Keratinocyte (primary cell): ENCODE measurements around the gene KCNJ6. TPM values are rescaled to one million over a fixed set of nuclear protein-coding genes. Genes with fewer than 3 reads are reported as not detected.

Experiments
- DNase-seq: peaks from one replicate; pipeline ENCODE4 v3.0.0-alpha.2; 2011; ENCODE audit warnings: low read depth, missing footprints, low spot score
- FAIRE-seq: peaks from 2 replicates; lab custom pipeline; 2011; peaks lifted over from hg19 to GRCh38; lab: Jason Lieb, UNC
- H2AFZ ChIP-seq: 2 replicates; pipeline ENCODE4 v1.6.0; 2012; ENCODE audit warnings: low read length, control low read depth, inconsistent platforms; ENCODE audit not compliant: control insufficient read depth
- H3K27ac ChIP-seq: 2 replicates; pipeline ENCODE4 v1.5.1; 2011; ENCODE audit warnings: low read length; ENCODE audit not compliant: control insufficient read depth, insufficient read depth
- H3K27me3 ChIP-seq: 3 replicates; pipeline ENCODE4 v1.6.0; 2011; ENCODE audit warnings: low read length; ENCODE audit not compliant: control insufficient read depth, insufficient read depth; ENCODE audit errors: extremely low read depth
- H3K36me3 ChIP-seq, 2 experiments: 2 replicates in 1 of 2; 3 replicates in 1 of 2; pipeline ENCODE4 v1.5.1; 2011; ENCODE audit warnings: low read length in 2 of 2, mild to moderate bottlenecking in 1 of 2; ENCODE audit not compliant: control insufficient read depth in 2 of 2, insufficient read depth in 2 of 2; ENCODE audit errors: extremely low read depth in 1 of 2
- H3K4me1 ChIP-seq: 3 replicates; pipeline ENCODE4 v1.5.1; 2011; ENCODE audit warnings: low read length; ENCODE audit not compliant: control insufficient read depth, insufficient read depth; ENCODE audit errors: extremely low read depth
- H3K4me2 ChIP-seq: 3 replicates; pipeline ENCODE4 v1.6.0; 2011; ENCODE audit warnings: low read depth, low read length; ENCODE audit not compliant: control insufficient read depth, insufficient read depth; ENCODE audit errors: extremely low read depth
- H3K4me3 ChIP-seq, 3 experiments: fragments of 200-600 bp in 1 of 3; sonication (generic) in 1 of 3; 2 replicates in 2 of 3; 3 replicates in 1 of 3; pipeline ENCODE4 v1.5.1; 2011 to 2016; ENCODE audit warnings: low read length in 3 of 3, mild to moderate bottlenecking in 3 of 3, control low read depth in 2 of 3, inconsistent platforms in 1 of 3, low read depth in 1 of 3, mixed read lengths in 1 of 3, mixed run types in 1 of 3, moderate library complexity in 1 of 3; ENCODE audit not compliant: control insufficient read depth in 2 of 3, insufficient read depth in 2 of 3; ENCODE audit errors: extremely low read depth in 1 of 3
- H3K79me2 ChIP-seq: 2 replicates; pipeline ENCODE4 v1.6.0; 2012; ENCODE audit warnings: low read length; ENCODE audit not compliant: control insufficient read depth, insufficient read depth
- H3K9ac ChIP-seq: 3 replicates; pipeline ENCODE4 v1.6.0; 2011; ENCODE audit warnings: low read length; ENCODE audit not compliant: control insufficient read depth, insufficient read depth; ENCODE audit errors: extremely low read depth
- H3K9me1 ChIP-seq: 3 replicates; pipeline ENCODE4 v1.6.0; 2011; ENCODE audit warnings: low read length; ENCODE audit not compliant: control insufficient read depth, insufficient read depth; ENCODE audit errors: extremely low read depth
- H3K9me3 ChIP-seq: 2 replicates; pipeline ENCODE4 v1.5.1; 2012; ENCODE audit warnings: low read depth, low read length; ENCODE audit not compliant: control insufficient read depth
- H4K20me1 ChIP-seq: 3 replicates; pipeline ENCODE4 v1.6.0; 2011; ENCODE audit warnings: low read length; ENCODE audit not compliant: control insufficient read depth, insufficient read depth; ENCODE audit errors: extremely low read depth
- CTCF ChIP-seq, 3 experiments: IDR thresholded peaks in 1 of 3; conservative IDR thresholded peaks in 1 of 3; optimal IDR thresholded peaks in 1 of 3; 2 replicates in 2 of 3; 3 replicates in 1 of 3; pipeline versions ENCODE3 to v1.5.1; 2011; ENCODE audit warnings: low read length in 3 of 3, mild to moderate bottlenecking in 3 of 3, moderate library complexity in 2 of 3, control low read depth in 1 of 3, inconsistent platforms in 1 of 3; ENCODE audit not compliant: insufficient read depth in 2 of 3; ENCODE audit errors: extremely low read depth in 1 of 3
- EZH2 ChIP-seq: IDR thresholded peaks from one replicate; pipeline ENCODE4 v1.6.1; 2012; ENCODE audit warnings: inconsistent platforms, mild to moderate bottlenecking, low read length, moderate library complexity
- dilution Hi-C: fragments of 300-500 bp; cut with MboI; formaldehyde crosslinking; loops from one replicate; pipeline ENCODE4 v1.7.0; 2020; ENCODE audit warnings: low sequenced_read_pairs; ENCODE audit not compliant: extremely low pct_ligation_motif_present
- polyA plus RNA-seq, 5 experiments: library from polyadenylated mRNA; depleted of rRNA in 3 of 5; stranded (reverse) in 3 of 5; stranded (forward) in 1 of 5; unstranded in 1 of 5; fragments of >200 nt; gene quantifications; 1 replicate in 1 of 5; 2 replicates in 3 of 5; 3 replicates in 1 of 5; pipeline versions ENCODE4 v1.2.1 to v1.2.3, GENCODE V29; 2011 to 2012; ENCODE audit warnings: missing spikeins in 2 of 5, low read depth in 1 of 5, low replicate concordance in 1 of 5

Gene KCNJ6
- polyA plus RNA-seq, 1 donor (not counting 4 experiments of a cell fraction or from before 2014, with no cell fraction given) = not detected

GRCh38 chr21:37623689-37624088 is 292.6 kb downstream of the KCNJ6 start:
- Histone ChIP-seq H2AFZ (no peak overlapping the region), H3K4me1 (peaks cover 7% of the 10 kb centered on the region), H3K27me3 (no peaks in the 10 kb centered on the region), H3K79me2 (no peaks in the 10 kb centered on the region), H3K9me3 (no peaks in the 10 kb centered on the region), H4K20me1 (no peaks in the 10 kb centered on the region), H3K9ac (no peak overlapping the region), H3K36me3 (no peaks in the 10 kb centered on the region), H3K27ac (no peak overlapping the region), H3K4me3 (no peak overlapping the region), H3K4me2 (no peak overlapping the region), H3K9me1 (no peaks in the 10 kb centered on the region)
- dilution Hi-C loops = no loop called here
- DNase-seq (no peak), FAIRE-seq (no peak)
- TF ChIP-seq EZH2 (no peak), CTCF (optimal IDR thresholded peaks at IDR 0.05 in 1 of 3, IDR thresholded peaks at IDR 0.05 in 1 of 3, conservative IDR thresholded peaks at IDR 0.05 in 1 of 3; ENCODE audit: extremely low read depth in 1 of 3, insufficient read depth in 2 of 3, low read length in 3 of 3) (no peak)

GRCh38 chr21:37623183-37623582 is 293.1 kb downstream of the KCNJ6 start:
- Histone ChIP-seq H3K79me2 (no peaks in the 10 kb centered on the region), H2AFZ (no peak overlapping the region), H3K4me2 (no peak overlapping the region), H3K9ac (no peak overlapping the region), H3K9me3 (no peaks in the 10 kb centered on the region), H3K4me3 (no peak overlapping the region), H3K4me1 (peaks cover 7% of the 10 kb centered on the region), H3K27ac (no peak overlapping the region), H3K27me3 (no peaks in the 10 kb centered on the region), H3K9me1 (no peaks in the 10 kb centered on the region), H4K20me1 (no peaks in the 10 kb centered on the region), H3K36me3 (no peaks in the 10 kb centered on the region)
- no peak for TF ChIP-seq CTCF (optimal IDR thresholded peaks at IDR 0.05 in 1 of 3, IDR thresholded peaks at IDR 0.05 in 1 of 3, conservative IDR thresholded peaks at IDR 0.05 in 1 of 3; ENCODE audit: extremely low read depth in 1 of 3, insufficient read depth in 2 of 3, low read length in 3 of 3)
- no peak for TF ChIP-seq EZH2
- FAIRE-seq (no peak), DNase-seq (no peak)
- dilution Hi-C loops = no loop called here
